ENCODE data around the gene OAS2.

DNA sequence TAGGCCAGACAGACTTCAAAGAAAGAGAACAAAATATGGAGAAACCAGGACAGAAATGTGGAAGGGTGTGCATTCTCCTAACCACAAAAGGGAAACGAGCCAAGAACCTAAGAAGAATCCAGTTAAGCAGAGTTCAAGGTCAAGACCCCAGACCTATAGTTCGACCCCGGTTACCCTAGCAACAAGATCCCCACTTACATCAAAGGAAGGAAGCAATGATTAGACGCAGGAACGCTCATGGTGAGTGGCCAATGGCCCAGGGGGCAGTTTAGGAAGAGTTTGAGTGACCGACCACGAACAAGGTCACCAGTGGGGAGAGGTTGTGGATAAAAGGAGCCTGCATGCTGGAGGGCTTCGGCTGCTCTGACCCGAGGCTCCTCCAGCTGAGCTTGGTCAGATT lies 36.2 kb downstream of the OAS2 start:
- TF ChIP-seq, protein P1, sequence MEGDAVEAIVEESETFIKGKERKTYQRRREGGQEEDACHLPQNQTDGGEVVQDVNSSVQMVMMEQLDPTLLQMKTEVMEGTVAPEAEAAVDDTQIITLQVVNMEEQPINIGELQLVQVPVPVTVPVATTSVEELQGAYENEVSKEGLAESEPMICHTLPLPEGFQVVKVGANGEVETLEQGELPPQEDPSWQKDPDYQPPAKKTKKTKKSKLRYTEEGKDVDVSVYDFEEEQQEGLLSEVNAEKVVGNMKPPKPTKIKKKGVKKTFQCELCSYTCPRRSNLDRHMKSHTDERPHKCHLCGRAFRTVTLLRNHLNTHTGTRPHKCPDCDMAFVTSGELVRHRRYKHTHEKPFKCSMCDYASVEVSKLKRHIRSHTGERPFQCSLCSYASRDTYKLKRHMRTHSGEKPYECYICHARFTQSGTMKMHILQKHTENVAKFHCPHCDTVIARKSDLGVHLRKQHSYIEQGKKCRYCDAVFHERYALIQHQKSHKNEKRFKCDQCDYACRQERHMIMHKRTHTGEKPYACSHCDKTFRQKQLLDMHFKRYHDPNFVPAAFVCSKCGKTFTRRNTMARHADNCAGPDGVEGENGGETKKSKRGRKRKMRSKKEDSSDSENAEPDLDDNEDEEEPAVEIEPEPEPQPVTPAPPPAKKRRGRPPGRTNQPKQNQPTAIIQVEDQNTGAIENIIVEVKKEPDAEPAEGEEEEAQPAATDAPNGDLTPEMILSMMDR (IDR thresholded peaks at IDR 0.05) = no peak
- TF ChIP-seq POLR2A (IDR thresholded peaks at IDR 0.05) (no peak), POLR2AphosphoS5 (IDR thresholded peaks at IDR 0.05) (no peak)

Data from suprapubic skin (tissue), 4 donors.